ENCODE measurements around the gene CDYL. TPM values are rescaled to one million over a fixed set of nuclear protein-coding genes. Genes with fewer than 3 reads are reported as not detected.

The CDYL gene
- total and polyA plus RNA-seq, 7 donors = 10.0 to 30.0 (median 19.9) TPM

DNA sequence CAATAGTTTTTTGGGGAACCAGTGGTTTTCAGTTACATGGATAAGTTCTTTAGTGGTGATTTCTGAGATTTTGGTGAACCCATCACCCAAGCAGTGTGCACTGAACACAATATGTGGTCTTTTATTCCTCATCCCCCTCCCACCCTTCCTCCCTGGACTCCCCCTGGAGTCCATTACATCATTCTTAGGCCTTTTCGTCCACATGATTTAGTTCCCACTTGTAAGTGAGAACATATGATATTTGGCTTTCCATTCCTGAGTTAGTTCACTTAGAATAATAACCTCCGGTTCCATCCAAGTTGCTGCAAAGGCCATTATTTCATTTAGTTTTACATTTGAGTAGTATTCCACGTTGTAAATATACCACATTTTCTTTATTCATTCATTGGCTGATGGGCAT, 199.3 kb downstream of the CDYL start:
- H3K4me1 ChIP-seq = peaks cover 11% of the 10 kb centered on the region
- TF ChIP-seq, protein P1, sequence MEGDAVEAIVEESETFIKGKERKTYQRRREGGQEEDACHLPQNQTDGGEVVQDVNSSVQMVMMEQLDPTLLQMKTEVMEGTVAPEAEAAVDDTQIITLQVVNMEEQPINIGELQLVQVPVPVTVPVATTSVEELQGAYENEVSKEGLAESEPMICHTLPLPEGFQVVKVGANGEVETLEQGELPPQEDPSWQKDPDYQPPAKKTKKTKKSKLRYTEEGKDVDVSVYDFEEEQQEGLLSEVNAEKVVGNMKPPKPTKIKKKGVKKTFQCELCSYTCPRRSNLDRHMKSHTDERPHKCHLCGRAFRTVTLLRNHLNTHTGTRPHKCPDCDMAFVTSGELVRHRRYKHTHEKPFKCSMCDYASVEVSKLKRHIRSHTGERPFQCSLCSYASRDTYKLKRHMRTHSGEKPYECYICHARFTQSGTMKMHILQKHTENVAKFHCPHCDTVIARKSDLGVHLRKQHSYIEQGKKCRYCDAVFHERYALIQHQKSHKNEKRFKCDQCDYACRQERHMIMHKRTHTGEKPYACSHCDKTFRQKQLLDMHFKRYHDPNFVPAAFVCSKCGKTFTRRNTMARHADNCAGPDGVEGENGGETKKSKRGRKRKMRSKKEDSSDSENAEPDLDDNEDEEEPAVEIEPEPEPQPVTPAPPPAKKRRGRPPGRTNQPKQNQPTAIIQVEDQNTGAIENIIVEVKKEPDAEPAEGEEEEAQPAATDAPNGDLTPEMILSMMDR (IDR thresholded peaks at IDR 0.05) = no peak
- WGBS, 3 donors = 69 to 76% (median 74%) methylated on average over 3 of the region's 3 CpGs
- no peak overlapping the region for H3K27ac ChIP-seq
- no peak for ATAC-seq
- H3K36me3 ChIP-seq (ENCODE audit: insufficient read depth in 1 of 2, low read depth in 1 of 2) = no peaks in the 10 kb centered on the region
- no peaks in the 10 kb centered on the region for H3K27me3 ChIP-seq (ENCODE audit: insufficient read depth in 3 of 3, low read length in 2 of 3)
- no peak overlapping the region for H3K4me3 ChIP-seq
- peaks cover 8% of the 10 kb centered on the region for H3K9me3 ChIP-seq
- intact Hi-C loops (cut with DNase I) = no loop called here
- DNase-seq = no peak

DNA sequence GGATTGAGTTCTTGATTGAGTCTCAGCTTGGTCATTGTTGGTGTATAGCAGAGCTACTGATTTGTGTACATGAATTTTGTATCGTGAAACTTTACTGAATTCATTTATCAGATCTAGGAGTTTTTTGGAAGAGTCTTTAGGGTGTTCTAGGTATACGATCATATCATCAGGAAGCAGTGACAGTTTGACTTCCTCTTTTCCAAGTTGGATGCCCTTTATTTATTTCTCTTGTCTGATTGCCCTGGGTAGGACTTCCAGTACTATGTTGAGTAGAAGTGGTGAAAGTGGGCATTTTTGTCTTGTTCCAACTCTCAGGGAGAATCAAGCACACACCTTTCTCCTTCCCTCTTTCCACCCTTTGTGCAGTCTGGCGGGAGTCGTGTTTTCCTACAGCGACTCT, 201.3 kb downstream of the CDYL start:
- H3K4me1 ChIP-seq = peaks cover 11% of the 10 kb centered on the region
- H3K9me3 ChIP-seq = peaks cover 8% of the 10 kb centered on the region
- H3K27me3 ChIP-seq (ENCODE audit: insufficient read depth in 3 of 3, low read length in 2 of 3) = no peaks in the 10 kb centered on the region
- TF ChIP-seq, protein P1 (IDR thresholded peaks at IDR 0.05) = no peak
- WGBS, 3 donors = 64 to 76% (median 72%) methylated on average over 5 of the region's 5 CpGs
- intact Hi-C loops (cut with DNase I) = no loop called here
- DNase-seq (no peak), ATAC-seq (no peak)
- no peak overlapping the region for H3K4me3 ChIP-seq
- H3K27ac ChIP-seq = no peak overlapping the region
- H3K36me3 ChIP-seq (ENCODE audit: insufficient read depth in 1 of 2, low read depth in 1 of 2) = no peaks in the 10 kb centered on the region

DNA sequence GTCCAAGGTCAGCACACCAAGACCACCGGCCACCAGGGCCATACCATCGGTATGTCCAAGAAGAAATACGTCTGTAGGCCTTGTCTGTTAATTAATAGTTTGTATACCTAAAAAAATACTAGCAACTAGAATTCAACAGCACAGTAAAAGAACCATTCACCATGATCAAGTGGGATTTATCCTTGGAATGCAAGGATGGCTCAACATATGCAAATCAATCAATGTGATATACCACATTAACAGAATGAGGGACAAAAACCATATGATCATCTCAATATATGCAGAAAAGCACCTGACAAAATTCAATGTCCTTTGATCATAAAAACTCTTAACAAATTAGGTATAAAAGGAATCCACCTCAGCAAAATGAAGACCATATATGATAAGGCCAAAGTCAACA, 203.2 kb downstream of the CDYL start:
- H3K27me3 ChIP-seq (ENCODE audit: insufficient read depth in 3 of 3, low read length in 2 of 3) = no peaks in the 10 kb centered on the region
- DNase-seq = no peak
- 65 to 79% (median 78%) methylated on average over 3 of the region's 3 CpGs for WGBS, 3 donors
- peaks cover 8% of the 10 kb centered on the region for H3K9me3 ChIP-seq
- H3K36me3 ChIP-seq (ENCODE audit: insufficient read depth in 1 of 2, low read depth in 1 of 2) = no peaks in the 10 kb centered on the region
- ATAC-seq = no peak
- H3K27ac ChIP-seq = no peak overlapping the region
- intact Hi-C loops (cut with DNase I) = no loop called here
- H3K4me1 ChIP-seq = no peaks in the 10 kb centered on the region
- TF ChIP-seq, protein P1 (IDR thresholded peaks at IDR 0.05) = no peak
- no peak overlapping the region for H3K4me3 ChIP-seq

DNA sequence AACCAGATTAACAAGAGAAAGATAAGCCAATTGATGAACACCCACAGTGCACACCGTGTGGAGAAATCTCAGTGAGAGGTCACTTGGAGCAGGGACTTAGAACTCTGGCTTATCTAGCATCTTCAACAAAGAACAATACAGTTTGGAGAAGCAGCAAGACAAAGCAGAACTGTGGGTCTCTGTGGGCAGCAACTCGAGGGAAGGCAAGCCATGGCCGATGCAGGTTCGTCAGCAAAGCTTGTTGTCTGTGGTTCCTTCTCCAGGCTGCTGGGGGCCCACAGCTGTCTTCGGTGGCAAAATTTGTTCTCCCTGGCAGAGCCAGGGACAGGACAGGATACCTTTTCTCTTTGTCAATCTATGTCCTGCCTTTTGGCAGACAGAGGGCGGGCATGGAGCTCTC, 205.6 kb downstream of the CDYL start:
- Histone ChIP-seq H3K9me3 (peaks cover 8% of the 10 kb centered on the region), H3K27me3 (ENCODE audit: insufficient read depth in 3 of 3, low read length in 2 of 3) (no peaks in the 10 kb centered on the region), H3K4me3 (no peak overlapping the region), H3K27ac (no peak overlapping the region), H3K36me3 (ENCODE audit: insufficient read depth in 1 of 2, low read depth in 1 of 2) (no peaks in the 10 kb centered on the region), H3K4me1 (no peaks in the 10 kb centered on the region)
- TF ChIP-seq, protein P1 (IDR thresholded peaks at IDR 0.05) = no peak
- WGBS, 3 donors = 61 to 73% (median 72%) methylated on average over 6 of the region's 6 CpGs
- ATAC-seq = no peak
- intact Hi-C loops (cut with DNase I) = no loop called here
- no peak for DNase-seq

DNA sequence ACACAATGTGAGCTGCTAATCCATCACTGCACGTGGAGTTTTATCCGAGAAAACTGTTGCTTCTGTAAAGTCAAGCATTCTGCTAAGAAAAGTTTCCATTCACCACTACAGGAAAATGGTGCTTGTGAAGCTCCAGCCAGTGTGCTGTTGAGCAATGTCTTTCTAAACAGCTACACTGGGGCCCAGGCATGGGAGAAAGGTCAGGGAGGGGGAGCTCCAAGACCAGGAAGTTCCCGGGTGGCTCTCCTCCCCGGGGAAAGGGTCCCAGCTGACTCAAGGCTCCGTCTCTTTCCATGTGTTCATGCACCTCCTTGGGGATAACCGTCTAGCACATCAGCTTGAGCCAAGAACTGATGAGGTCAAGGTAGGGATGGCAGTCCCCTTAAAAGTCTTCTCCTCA, 207.1 kb downstream of the CDYL start:
- H3K9me3 ChIP-seq = peaks cover 8% of the 10 kb centered on the region
- intact Hi-C loops (cut with DNase I) = no loop called here
- WGBS, 3 donors = 77 to 80% (median 78%) methylated on average over 6 of the region's 6 CpGs
- no peaks in the 10 kb centered on the region for H3K4me1 ChIP-seq
- ATAC-seq (no peak), DNase-seq (no peak)
- no peak overlapping the region for H3K27ac ChIP-seq
- H3K36me3 ChIP-seq (ENCODE audit: insufficient read depth in 1 of 2, low read depth in 1 of 2) = no peaks in the 10 kb centered on the region
- TF ChIP-seq, protein P1 (IDR thresholded peaks at IDR 0.05) = no peak
- no peak overlapping the region for H3K4me3 ChIP-seq
- H3K27me3 ChIP-seq (ENCODE audit: insufficient read depth in 3 of 3, low read length in 2 of 3) = no peaks in the 10 kb centered on the region
